HG02588 (cell line): ENCODE measurements around the gene SPATA13.
"Not testable (repeated sequence)": the region's sequence is repeated elsewhere in the genome, so short reads cannot be mapped to it uniquely, and the experiment has no call there.

ENCODE experiments used
- ATAC-seq: cut with Tn5 transposase; IDR thresholded peaks from one replicate; pipeline ENCODE4 v1.9.1; 2021; ENCODE audit warnings: mild to moderate bottlenecking, moderate library complexity; ENCODE audit not compliant: unreplicated experiment

The SPATA13 gene

DNA sequence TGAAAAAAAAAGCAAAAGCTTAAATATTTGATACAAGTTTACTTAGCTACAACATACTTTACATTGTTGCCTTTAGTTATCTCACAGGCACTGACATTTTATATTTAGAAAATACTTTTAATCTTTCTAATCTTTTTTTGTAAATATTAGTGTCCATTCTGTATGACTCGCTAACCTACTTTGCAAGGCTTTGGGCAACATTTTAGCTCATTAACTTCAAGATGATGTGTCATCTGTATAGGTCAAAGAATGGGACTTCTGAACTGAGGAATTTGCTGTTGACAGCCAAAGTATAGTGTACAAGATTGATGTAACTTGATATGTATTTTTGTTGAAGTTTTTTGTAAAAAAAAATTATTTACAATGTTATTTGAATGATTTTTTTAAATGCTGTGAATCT, 146.1 kb downstream of the SPATA13 start:
- ATAC-seq = no peak

DNA sequence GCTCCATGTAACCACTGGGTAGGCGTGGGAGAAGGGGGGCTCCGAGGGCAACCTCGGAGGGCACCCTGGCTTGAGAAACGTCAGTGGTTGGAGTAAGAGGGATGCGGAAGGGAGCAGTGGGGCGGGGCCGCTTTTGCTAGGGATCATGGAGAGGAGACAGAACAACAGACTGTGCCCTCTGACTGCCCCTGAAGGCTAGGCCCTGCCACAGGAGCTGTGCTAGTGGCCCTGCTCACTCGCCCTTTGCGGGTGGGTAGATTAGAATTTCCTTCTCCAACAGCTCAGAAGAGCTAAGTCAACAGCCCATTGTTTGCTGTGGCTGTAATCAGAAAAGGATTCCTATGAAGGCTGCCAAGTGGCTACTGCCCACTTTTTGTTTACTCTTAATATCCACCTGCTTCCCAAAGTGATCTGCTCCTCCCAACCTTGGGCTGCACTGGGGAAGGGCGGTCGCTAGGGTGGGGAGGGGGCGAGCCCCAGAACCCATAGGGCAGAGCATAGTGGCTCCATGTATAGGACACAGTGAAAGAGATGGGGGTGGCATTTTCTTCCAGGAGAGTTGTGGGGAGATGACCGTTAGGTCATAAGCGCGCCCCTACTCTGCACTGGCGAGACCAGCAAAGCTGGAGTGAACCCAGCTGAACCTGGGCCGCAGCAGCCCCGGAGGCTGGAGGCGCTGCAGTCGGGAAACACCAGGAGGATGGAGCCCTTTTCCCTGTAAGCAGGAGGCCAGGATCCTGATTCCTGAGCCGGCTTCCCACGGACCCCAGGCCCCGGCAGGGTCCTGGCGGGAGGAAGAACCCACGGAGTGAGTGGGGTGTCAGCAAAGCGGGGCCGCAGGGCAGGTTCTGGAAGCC, 146.9 kb downstream of the SPATA13 start:
- no peak for ATAC-seq

DNA sequence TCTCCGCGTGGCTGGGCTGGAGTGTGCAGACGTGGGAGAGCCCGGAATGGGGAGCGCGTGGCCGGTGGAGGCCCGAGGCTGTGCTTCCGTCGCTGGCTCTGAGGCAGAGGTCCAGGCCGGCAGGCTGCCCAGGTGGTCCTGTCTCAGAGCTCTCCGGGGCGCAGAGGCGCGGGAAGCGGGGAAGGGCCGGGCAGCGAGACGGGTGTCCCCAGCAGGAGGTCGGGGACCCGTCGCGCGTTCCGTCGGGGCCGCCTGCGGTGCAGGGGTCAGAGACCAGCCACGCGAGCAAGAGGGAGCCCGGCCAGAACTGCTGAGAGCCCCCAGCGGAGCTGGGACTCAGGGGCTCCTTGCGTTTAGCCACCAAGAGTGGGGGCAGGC, 147.5 kb downstream of the SPATA13 start:
- no peak for ATAC-seq

DNA sequence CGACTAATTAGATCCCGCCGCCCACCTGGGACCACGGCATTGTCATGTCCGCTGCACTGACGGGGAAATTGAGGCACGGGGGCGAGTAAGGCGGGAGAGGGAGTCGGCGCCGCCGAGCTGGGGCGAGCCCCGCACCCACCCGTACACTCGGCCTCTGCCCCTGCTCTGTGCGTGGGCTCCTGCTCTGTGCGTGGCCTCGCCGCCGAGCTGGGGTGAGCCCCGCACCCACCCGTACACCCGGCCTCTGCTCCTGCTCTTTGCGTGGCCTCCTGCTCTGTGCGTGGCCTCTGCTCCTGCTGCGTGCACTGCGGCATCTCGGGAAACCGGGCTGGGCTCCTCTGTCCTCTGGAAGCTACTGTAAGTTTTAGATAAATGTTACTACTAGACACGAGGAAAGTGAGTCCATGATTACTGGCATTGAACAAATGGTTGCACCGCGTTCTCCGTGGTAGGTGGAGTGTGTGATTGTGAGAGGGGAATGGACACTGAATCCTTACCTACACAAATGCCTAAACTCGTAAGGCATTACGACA, 148.0 kb downstream of the SPATA13 start:
- ATAC-seq = no peak

DNA sequence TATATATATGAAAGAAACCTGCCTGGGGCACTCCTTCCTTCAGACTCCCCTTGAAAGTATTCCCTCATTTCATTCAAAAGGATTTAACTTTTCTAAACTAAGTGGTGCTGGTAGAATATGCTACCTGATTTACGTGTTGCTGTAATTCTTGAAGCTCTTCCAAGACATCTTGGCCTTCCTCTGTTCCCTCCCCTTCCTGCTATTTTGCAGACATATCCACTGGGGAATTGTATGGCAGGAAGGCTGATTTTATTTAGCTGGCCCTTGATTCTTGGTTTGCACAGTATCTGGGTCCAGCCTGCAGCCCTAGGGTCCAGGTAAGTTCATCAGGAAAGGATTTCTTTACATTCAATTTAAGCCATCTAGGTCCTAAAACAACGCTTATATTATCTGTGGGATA, 148.8 kb downstream of the SPATA13 start, which contains the start of gene C1QTNF9:
C1QTNF9 (plus strand) TSS at position 281 of the 400 bp plus-strand sequence. CDS start 6,424 bp downstream, outside the sequence.
- not testable (repeated sequence) for ATAC-seq

DNA sequence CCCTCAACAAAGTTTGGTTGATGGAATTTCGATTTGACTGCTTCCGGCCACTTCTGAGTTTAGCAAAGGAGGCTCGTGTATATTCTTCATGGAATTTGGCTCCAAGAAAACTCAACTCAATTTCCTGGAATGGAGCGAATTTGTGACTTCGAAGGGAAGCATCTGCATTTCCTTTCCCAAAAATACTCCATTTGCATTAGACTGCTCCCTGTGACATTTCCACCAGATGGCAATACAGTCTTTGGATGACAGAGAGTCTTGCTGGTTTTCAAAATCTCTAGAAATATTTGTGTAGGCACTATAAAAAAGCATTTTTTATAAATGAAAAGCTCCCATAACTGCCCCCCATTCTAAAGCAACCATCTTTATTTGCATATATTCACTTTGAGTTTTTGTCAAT, 152.9 kb downstream of the SPATA13 start:
- ATAC-seq = no peak

DNA sequence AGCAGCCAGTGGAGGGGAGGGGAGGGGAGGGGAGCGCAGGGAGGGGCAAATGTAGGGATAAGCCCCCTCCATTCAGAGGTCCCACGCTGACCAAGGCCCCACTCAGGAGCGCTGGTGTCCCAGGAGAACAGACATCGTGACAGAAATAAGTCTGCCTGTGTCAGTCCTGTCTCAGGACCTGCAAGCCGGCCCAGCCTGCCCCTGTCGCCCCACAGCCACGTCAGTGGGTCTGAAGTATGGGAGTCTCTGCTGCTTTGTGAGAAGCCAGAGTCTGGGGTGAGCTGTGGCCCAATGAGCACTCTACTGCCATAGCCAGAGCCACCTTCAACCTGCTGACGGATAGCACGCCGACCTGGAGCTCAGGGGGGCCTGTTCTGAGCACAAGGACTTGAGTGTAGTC, 157.3 kb downstream of the SPATA13 start:
- ATAC-seq = not testable (repeated sequence)

DNA sequence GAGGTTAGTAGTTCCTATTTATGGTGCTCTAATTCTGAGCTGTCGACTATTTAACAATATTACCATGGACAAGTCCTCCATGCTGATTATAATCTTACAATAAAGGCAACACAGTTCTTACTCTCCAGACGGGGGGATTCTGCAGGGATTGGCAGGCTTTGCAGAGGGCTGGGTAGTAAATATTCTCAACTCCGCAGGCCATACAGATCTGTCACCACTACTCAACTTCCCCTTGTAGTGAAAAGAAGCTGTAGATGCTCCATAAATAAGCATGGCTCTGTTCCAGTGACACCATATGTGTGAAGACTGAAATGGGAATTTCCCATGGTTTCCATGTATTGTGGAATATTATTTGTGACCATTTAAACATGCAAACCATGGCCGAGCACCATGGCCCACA, 158.4 kb downstream of the SPATA13 start:
- ATAC-seq = not testable (repeated sequence)

DNA sequence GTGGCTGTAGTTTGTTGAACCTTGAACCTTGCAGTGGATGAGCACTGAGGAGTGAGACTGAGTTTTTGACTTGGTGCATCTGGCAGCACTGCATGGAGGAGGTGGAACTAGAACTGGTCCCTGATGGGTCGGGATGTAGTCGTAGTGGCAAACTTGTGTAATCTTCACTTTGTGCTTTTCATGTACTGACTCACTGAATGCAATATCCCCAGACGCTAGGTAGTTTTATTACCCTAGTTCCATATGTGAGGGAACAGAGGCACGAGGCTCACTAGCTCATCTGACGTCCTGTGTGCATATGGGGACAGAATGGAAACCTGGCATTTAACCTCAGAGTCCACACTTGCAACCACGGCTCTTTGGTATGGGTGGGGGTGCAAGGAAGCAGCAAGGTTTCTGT, 159.1 kb downstream of the SPATA13 start:
- not testable (repeated sequence) for ATAC-seq

DNA sequence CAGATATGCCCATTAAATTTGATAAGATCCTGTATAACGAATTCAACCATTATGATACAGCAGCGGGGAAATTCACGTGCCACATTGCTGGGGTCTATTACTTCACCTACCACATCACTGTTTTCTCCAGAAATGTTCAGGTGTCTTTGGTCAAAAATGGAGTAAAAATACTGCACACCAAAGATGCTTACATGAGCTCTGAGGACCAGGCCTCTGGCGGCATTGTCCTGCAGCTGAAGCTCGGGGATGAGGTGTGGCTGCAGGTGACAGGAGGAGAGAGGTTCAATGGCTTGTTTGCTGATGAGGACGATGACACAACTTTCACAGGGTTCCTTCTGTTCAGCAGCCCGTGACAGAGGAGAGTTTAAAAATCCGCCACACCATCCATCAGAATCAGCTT, 160.9 kb downstream of the SPATA13 start:
- not testable (repeated sequence) for ATAC-seq

DNA sequence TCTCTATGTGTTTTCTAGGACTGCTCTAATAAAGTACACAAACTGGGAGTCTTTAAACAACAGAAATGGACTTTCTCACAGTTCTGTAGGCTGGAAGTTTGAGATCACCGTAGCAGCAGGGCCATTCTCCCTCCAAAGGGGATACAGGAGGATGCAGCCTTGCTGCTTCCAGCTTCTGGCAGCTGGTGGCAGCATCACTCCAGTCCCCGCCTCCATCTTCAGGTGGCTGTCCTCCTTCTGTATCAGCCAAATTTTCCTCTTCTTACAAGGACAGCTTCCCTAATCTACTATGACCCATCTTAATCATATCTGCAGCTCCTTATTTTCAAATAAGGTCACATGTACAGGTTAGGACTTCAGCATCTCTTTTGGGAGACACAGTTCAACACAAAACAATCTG, 161.9 kb downstream of the SPATA13 start:
- not testable (repeated sequence) for ATAC-seq

DNA sequence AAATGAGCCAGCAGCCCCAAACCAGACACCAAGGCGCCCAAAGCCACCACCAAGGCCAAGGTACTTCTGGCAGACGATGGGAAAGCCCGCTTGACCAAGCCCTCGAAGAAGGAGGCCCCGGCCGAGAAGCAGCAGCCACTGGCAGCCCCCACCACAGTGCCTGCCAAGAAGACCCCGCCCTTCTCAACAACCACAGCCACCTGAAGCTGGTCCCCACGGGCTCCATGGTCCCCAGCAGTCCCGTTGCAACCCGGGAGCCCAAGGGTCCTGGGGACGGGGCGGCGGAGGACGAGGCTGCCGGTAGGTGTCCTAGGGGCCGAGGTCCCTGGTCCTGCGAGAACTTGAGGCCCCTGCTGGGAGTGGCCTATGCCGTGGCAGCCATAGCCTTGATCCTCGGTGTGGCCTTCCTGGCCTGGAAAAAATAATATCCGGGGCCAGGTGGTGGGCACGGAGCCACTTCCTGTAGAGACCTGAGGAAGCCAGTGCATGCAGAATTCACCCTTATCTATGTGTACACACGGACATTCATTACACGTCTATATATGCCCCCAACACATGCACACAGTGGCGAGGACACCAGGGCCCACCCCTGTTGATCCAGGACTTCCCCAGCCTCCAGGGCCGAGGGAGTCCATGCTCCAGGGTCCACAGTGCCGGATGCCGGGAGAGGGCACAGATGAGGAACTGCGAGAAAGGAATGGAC, 162.7 kb downstream of the SPATA13 start:
- no peak for ATAC-seq

DNA sequence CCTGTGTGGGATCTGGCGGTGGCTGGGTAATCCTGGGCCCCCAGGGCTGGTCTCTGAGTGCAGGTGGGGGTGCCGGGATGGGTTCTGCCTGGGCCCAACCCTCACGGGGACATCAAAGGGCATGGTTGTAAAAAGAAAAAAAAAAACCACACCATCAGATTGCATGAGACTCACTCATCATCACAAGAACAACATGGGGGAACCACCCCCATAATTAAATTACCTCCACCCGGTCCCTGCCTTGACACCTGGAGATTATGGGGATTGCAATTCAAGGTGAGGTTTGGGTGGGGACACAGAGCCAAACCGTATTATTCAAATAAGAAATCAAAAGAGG, 163.2 kb downstream of the SPATA13 start:
- ATAC-seq = no peak

DNA sequence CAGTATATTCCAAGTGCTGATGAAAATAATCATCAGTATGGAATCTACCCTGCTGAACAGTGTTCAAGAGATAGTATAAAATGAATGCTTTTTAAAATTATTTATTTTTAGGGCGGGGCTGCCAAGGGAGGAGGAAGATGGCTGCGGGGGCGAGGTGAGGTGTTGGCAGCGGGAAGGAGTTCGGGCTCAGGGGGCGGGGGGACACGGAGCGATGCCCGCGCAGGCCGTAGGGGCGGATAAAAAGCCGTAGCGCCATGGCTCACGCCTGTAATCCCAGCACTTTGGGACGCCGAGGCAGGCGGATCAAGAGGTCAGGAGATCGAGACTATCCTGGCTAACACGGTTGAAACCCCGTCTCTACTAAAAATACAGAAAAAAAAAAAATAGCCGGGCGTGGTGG, 167.1 kb downstream of the SPATA13 start:
- not testable (repeated sequence) for ATAC-seq

DNA sequence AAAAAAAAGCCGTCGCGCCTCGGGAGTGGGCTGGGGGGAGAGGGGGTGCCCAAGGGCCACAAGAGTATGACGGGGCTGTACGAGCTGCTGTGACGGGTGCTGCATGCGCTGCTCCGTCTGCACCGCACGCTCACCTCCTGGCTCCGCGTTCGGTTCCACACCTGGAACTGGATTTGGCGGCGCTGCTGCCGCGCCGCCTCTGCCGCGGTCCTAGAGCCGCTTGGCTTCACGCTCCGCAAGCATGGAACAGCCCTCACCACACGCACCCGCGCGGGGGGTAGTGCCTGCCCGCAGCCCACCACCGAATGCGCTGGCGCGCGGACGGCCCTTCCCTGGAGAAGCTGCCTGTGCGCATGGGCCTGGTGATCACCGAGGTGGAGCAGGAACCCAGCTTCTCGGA, 167.6 kb downstream of the SPATA13 start:
- no peak for ATAC-seq

DNA sequence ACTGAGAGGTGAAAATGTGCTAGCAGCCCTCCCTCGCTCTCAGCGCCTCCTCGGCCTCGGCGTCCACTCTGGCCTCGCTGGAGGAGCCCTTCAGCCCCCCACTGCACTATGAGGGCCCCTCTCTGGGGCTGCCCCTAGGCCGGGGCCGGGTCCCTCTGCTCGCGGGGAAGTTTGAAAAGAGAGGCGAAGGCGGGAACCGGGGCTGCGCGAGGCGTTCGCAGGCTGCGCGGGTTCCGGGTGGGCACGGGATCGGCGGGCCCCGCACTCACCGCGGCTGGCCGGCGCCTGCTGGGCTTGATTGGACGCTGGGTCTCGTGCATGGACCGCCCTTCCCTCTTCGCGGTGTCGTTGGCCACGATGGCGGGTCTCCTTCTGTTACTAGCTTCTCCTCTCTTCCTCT, 178.2 kb downstream of the SPATA13 start:
- no peak for ATAC-seq

DNA sequence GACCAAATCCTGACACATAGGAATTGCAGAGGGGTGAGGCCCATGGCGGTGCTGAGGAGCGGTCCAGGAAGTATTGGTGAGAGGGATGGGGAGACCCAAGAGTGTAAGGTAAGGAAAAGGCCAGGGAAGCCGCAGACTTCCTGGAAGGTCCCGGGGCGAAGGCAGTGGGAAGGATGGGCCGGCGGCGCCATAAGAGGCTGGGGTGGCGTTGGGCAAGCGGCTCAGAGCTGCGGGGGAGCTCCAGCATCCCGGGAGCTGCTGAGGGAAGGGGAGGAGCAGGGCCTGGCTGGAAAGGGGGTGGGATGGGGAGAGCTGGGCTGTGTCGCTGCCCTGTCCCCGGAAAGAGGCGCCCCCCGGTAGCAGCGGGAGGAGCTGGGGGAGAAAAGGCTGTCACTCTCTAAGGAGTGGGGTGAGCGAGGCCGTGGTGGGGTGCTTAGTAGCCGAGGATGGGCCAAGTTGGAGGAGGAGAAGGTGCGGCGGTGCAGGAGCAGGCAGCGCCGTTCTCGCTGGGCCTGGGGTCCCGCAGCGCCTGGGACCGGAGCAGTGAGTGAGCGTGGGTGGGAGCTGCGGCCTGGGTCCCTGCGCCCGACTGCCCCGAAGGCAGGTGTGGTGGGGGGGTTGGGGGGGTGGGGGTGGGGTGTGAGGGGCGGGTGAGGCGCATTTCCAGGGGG, 179.6 kb downstream of the SPATA13 start:
- ATAC-seq = no peak

DNA sequence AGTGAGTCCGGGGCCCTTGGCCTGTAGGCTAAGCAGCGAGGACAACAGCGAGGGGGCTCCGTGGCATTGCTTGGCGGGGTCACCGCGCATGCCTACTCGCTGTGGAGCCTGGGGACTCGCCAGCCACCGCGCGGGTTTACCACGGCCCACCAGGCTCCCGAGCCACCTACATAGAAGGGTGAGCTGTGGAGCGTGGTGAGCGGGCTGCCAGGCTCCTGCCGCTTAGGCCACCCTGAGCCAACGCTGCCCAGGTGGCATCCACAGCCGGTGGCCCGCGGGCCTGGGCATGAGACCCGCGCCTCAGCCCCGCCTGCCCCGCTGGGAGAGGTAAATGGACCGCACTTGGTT, 180.1 kb downstream of the SPATA13 start:
- no peak for ATAC-seq

DNA sequence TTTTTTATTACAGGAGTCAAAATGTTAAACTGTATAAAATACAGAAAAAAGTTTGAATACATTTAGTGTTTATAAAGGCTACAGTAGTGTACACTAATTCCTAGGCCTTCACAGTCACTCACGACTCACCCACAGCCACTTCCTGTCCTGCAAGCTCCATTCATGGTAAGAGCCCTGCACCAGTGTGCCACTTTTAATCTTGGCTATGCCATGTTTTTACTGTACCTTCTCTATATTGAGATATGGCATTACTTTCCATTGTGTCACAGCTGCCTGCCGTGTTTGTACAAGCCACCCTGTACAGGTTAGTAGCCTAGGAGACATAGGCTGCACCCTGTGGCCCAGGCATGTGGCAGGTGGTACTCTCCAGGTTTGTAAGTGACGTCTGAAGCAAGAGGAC, 180.9 kb downstream of the SPATA13 start:
- ATAC-seq = no peak

DNA sequence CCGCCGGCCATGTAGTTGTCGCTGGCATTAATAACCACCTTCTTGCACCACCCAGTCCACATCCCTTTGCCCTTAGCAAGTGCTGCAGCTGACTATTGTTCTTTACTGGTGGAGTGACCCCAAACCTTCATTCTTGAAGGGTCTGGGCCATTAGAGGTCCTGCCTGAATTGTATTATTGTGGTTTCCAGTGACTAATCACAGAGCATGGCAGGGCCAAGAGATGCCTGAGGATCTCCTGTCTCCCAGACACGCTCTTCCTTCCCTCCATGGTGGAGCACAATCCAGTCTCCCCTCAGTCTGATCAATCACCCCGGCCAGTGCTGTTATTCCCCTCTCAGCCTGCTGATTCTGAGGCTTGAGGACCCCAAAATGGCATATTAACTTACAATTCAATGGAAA, 187.9 kb downstream of the SPATA13 start:
- no peak for ATAC-seq

DNA sequence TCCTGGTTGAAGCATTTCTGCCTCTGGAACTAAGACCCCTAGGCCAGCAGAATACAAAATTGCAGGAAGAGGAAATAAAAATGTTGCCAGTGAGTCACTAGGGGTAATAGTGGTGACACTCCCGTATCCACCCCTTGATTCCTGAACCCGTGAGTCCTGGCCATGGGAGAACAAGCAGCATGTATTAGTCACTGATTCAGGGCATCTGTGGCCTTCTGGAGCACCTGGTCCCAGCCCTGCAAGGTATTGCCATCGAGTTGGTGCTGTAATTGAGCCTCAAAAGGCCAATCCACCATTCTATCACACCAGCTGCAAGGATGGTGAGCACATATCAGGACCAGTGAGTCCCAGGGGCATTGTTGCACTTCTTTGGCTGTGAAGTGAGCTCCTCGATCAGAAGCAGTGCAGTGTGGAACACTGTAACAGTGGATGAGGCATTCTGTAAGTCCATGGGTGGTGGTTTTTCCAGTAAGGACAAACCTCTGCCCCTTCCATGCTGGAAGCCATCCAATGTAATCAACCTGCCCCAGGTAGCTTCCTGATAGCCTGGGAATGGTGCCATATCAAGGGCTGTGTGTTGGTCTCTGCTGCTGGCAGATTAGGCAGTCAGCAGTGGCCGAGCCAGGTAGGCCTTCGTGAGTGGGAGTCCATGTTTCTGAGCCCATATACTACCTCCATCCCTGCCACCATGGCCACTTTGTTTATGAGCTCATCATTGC, 188.4 kb downstream of the SPATA13 start:
- no peak for ATAC-seq
